Middle frontal gyrus (tissue), 1 donor: ENCODE data around the gene GGT7.
A peak's percentile ranks its signal among the peaks of the same experiment; 100 is the strongest.
"Not testable (repeated sequence)": the region's sequence is repeated elsewhere in the genome, so short reads cannot be mapped to it uniquely, and the experiment has no call there.

Experiments used
- DNase-seq: peaks from one replicate; pipeline ENCODE4 v3.0.0-alpha.2; 2015; ENCODE audit warnings: low spot score; ENCODE audit errors: extremely low spot score

Gene GGT7

DNA sequence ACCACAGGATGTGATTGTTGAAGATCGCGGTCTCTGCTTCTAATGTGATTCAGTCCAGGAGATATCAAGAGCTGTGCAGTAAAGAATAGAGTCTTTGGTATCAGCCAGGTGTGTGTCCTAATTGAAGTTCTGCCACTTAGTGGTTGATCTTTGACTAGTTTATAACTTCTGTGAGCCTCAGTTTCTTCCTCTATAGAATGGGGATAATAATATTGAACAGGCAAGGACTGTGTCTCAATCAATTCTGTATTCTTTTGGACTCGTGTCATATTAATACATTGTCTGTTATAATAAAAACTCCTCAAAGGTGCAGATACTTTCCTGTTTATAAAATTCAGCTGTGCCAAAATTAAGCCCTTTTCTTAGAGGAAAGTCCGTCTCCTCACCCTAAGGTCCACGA is 24.1 kb downstream of the GGT7 start:
- no peak for DNase-seq

- no peak for DNase-seq
Observed at GRCh38 chr20:34843421-34843820, 29.2 kb downstream of the GGT7 start.

- no peak for DNase-seq
Observed at GRCh38 chr20:34842143-34842542, 30.5 kb downstream of the GGT7 start.

GRCh38 chr20:34834459-34834893 is 38.2 kb downstream of the GGT7 start:
- DNase-seq: peak; percentile 46

GRCh38 chr20:34831936-34832335 is 40.7 kb downstream of the GGT7 start:
- DNase-seq: no peak

GRCh38 chr20:34829191-34829590 is 43.5 kb downstream of the GGT7 start:
- no peak for DNase-seq

DNA sequence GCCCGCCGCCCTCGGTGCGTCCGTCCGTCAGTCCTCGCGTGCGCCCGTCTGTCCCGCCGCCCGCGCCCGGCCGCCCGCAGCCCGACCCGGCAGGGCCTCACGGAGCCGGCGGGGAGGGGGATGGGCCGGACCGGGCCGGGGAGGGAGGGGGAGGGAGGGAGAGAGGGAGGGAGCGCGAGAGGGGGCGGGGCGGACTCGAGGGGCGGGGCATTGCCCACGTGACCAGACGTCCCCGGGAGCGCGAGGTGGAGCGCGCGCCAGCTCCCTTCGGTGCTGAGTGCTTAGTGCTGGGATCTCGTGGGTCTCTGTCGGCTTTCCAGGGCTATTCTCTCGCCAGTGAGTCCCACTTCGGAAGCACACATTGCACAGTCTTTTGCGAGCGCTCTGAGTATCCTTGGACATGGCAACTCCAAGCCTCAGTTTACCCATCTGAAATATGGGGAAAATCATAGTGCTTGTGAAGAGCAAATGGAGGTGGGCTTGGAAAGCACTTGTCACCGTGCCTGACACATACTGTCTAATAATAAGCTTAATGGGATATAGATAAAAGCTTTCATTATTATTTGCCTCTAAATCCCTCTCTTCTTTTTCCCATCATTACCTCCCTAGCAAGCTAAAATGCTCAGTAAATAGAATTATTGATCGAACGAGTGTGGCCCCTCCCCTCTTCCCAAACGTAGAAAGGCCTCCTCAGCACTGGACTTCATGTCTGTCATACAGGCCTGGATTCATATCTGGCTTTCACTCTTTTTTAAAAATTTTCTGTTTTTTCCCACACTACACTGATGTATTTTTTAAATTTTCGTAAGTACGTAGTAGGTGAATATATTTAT is 46.9 kb downstream of the GGT7 start, which contains the start of gene NCOA6:
TSS of gene NCOA6 (minus strand) at position 122 of the 833 bp plus-strand sequence. CDS start 43,296 bp downstream, outside the sequence.
- peak; percentile 59 for DNase-seq

- peak; percentile 36 for DNase-seq
Observed at GRCh38 chr20:34824806-34825529, 47.7 kb downstream of the GGT7 start.

- peak; percentile 4 for DNase-seq
Observed at GRCh38 chr20:34824452-34824805, 48.2 kb downstream of the GGT7 start.

DNA sequence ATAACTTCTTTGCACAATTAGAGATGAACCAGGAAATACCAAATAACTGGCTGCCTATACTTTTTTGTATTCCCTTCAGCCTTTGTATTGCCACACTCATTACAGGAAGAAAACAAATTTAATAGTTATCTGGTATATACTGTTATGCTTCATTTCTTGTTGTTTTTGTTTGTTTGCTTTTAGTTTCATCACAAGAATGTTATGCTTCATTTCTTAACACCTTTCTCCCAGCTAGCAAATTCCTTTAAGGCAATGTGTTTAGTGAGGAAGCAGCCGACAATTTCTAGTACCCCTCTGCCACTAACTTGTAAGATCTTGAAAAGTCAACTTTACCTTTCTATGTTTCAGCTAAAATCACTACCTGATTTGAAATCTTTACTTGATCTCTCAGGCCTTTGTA is 48.6 kb downstream of the GGT7 start:
- no peak for DNase-seq

- DNase-seq: no peak
Observed at GRCh38 chr20:34820805-34821578, 51.7 kb downstream of the GGT7 start.

DNA sequence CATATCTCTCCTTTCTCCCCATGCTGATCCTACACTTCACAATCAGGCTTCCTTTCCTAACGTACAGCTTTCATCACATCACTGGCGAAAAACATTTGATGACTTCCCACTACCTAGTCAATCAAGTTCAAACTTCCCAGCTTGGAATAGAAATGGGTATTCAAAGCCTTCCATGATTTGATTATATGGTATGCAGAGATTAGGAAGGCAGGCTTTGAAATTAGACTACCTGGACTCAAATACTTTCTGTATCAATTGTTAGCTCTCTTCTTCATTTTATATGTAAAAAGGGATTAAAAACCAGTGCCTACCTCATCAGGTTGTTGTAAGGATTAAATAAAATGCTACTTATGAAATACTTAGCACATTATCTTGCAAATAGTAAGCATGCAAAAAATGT is 54.9 kb downstream of the GGT7 start:
- no peak for DNase-seq

DNA sequence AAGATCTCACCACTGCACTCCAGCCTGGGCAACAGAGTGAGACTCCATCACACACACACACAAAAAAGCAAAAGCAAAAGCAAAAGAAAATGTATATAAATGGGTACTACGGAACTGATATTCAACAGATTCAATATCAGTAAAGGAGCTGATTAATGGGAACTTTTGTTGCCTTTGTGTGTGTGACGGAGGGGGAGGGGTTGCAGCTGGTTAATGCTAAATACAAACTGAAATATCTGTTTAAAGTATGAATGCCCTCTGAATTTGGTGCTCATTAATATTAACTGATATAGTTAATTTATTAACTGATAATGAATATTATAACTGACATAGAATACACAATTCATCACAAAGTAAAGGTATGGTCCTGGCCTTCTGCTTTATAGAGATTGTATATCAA is 55.6 kb downstream of the GGT7 start:
- DNase-seq: no peak

- DNase-seq: no peak
Observed at GRCh38 chr20:34815636-34816035, 57.0 kb downstream of the GGT7 start.

GRCh38 chr20:34808583-34808982 is 64.1 kb downstream of the GGT7 start:
- no peak for DNase-seq

DNA sequence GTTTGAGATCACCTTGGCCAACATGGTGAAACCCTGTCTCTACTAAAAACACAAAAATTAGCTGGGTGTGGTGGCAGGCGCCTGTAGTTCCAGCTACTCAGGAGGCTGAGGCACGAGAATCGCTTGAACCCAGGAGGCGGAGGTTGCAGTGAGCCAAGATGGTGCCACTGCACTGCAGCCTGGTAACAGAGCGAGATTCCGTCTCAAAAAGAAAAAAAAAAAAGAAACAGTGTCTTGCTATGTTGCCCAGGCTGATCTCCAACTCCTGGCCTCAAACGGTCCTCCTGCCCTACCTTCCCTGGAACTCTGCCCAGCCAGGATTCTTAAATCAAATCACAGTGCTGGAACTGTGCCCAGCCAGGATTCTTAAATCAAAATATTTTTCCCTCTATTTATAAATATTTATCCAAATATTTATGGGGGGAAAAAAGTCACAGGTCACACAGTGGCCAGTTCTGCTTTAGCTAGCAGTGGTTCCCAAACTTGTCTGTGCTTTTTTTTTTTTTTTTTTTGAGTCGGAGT is 64.7 kb downstream of the GGT7 start:
- not testable (repeated sequence) for DNase-seq

- no peak for DNase-seq
Observed at GRCh38 chr20:34806255-34806654, 66.4 kb downstream of the GGT7 start.

DNA sequence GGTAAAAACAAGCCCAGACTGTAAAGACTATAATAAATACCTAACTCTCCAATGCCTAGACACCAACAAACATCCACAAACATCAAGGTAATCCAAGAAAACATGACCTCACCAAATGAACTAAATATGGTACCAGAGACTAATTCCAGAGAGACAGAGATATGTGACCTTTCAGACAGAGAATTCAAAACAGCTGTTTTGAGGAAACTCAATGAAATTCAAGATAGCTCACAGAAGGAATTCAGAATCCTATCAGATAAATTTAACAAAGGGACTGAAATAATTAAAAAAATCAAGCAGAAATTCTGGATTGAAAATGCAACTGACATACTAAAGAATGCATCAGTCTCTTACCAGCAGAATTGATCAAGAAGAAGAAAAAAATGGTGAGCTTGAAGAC is 73.8 kb downstream of the GGT7 start:
- DNase-seq: no peak

GRCh38 chr20:34798328-34798727 is 74.3 kb downstream of the GGT7 start:
- DNase-seq: no peak

DNA sequence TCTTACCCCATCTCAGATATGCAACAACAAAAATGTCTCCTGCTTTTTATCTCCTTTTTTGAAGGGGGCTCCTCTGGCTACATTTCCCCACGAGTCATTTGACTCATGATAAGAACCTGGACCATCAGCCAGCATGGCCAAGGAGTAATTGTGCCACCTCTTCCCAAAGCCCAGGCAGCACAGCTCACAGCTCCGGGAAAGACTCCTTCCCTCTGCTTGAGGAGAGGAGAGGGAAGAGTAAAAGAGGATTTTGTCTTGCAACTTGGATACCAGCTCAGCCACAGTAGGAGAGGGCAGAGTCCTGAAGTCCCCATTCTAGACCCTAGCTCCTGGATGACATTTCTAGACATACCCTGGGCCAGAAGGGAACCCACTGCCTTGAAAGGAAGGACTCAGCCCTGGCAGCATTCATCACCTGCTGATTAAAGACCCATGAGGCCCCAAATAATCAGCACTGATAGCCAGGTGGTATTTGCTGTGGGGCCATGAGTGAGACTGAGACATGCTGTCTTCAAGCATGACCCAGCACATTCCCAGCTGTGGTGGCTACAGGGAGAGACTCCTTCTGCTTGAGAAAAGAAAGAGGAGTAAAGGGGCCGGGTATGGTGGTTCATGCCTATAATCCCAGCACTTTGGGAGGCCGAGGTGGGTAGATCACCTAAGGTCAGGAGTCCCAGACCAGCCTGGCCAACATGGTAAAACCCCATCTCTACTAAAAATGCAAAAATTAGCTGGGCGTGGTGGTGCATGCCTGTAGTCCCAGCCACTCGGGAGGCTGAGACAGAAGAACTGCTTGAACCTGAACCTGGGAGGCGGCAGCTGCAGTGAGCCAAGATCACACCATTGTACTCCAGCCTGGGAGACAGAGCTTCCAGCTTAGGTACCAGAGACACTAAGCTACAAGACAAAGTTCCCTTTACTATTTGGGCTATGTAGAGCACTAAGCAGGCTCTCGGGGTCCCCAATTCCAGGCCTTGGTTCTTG is 75.4 kb downstream of the GGT7 start:
- DNase-seq: no peak
